IMR-90 (cell line): ENCODE results near the gene NRIP1. TPM values are rescaled to one million over a fixed set of nuclear protein-coding genes. Genes with fewer than 3 reads are reported as not detected.

ENCODE experiments used
- ATAC-seq: fragments of 200-7000 bp; cut with Tn5 transposase; 2 replicates; pipeline ENCODE4 v1.9.1; 2020; ENCODE audit warnings: low read depth, mild to moderate bottlenecking, moderate library complexity
- BruUV-seq: library from RNA; stranded (reverse); fragments of 400-500 nt; replicated peaks from 2 replicates; lab custom pipeline; 2021; lab: Mats Ljungman, UMichigan
- CTCF ChIA-PET: fragments of 300-600 bp; formaldehyde crosslinking; extraction: SDS; loops from one replicate; lab custom pipeline; 2021; ENCODE audit warnings: antibody characterized with exemption; lab: Yijun Ruan, JAX
- POLR2A ChIA-PET: fragments of 300-600 bp; sonication (Branson Sonifier 250); formaldehyde crosslinking; loops from one replicate; lab custom pipeline; 2022; ENCODE audit warnings: antibody characterized with exemption; ENCODE audit not compliant: unreplicated experiment; lab: Charles Lee
- DNase-seq: peaks from one replicate; pipeline ENCODE4 v3.0.0; 2013
- H2AFZ ChIP-seq: replicated peaks from 2 replicates; pipeline ENCODE3; 2013; ENCODE audit warnings: low read length, mild to moderate bottlenecking; ENCODE audit not compliant: poor library complexity
- H2AK5ac ChIP-seq: 2 replicates; pipeline ENCODE4 v1.6.1; 2013; ENCODE audit warnings: low read depth, low read length, inconsistent platforms
- H2AK9ac ChIP-seq: replicated peaks from 2 replicates; pipeline ENCODE3; 2013; ENCODE audit warnings: mild to moderate bottlenecking, low read depth, low read length, moderate library complexity; ENCODE audit not compliant: poor library complexity
- H2BK120ac ChIP-seq: 2 replicates; pipeline ENCODE4 v1.6.1; 2013; ENCODE audit warnings: low read depth, low read length, inconsistent platforms
- H2BK15ac ChIP-seq: 3 replicates; pipeline ENCODE4 v1.6.1; 2013; ENCODE audit warnings: low read depth, low read length, inconsistent platforms
- H2BK20ac ChIP-seq: 2 replicates; pipeline ENCODE4 v1.6.1; 2013; ENCODE audit warnings: low read depth, mild to moderate bottlenecking, inconsistent platforms, low read length, moderate library complexity
- H2BK5ac ChIP-seq: 2 replicates; pipeline ENCODE4 v1.6.1; 2013; ENCODE audit warnings: mild to moderate bottlenecking, low read depth, low read length, inconsistent platforms; ENCODE audit not compliant: poor library complexity, severe bottlenecking
- H3K14ac ChIP-seq: replicated peaks from 2 replicates; pipeline ENCODE4 v1.6.1; 2013; ENCODE audit warnings: low read depth, low read length, inconsistent platforms
- H3K18ac ChIP-seq: 2 replicates; pipeline ENCODE4 v1.6.1; 2013; ENCODE audit warnings: low read depth, low read length, control low read depth
- H3K23ac ChIP-seq: 2 replicates; pipeline ENCODE4 v1.6.1; 2013; ENCODE audit warnings: low read depth, low read length, inconsistent platforms
- H3K27ac ChIP-seq: 2 replicates; pipeline ENCODE4 v1.5.1; 2013; ENCODE audit warnings: mild to moderate bottlenecking, control low read depth, low read length; ENCODE audit not compliant: insufficient read depth
- H3K27me3 ChIP-seq: 2 replicates; pipeline ENCODE4 v1.6.1; 2013; ENCODE audit warnings: low read length; ENCODE audit not compliant: control insufficient read depth, insufficient read depth
- H3K36me3 ChIP-seq: 2 replicates; pipeline ENCODE4 v1.6.1; 2013; ENCODE audit warnings: low read length, mixed read lengths; ENCODE audit not compliant: control insufficient read depth, insufficient read depth
- H3K4ac ChIP-seq: 2 replicates; pipeline ENCODE4 v1.6.1; 2013; ENCODE audit warnings: low read depth, low read length, inconsistent platforms
- H3K4me1 ChIP-seq: 2 replicates; pipeline ENCODE4 v1.6.1; 2013; ENCODE audit warnings: low read length, mixed read lengths; ENCODE audit not compliant: control insufficient read depth, insufficient read depth
- H3K4me2 ChIP-seq: 2 replicates; pipeline ENCODE4 v1.6.1; 2013; ENCODE audit warnings: low read depth, mild to moderate bottlenecking, control low read depth, low read length, moderate library complexity
- H3K4me3 ChIP-seq: 2 replicates; pipeline ENCODE4 v1.5.1; 2013; ENCODE audit warnings: low read depth, mild to moderate bottlenecking, control low read depth, low read length, moderate library complexity; ENCODE audit not compliant: insufficient read depth
- H3K56ac ChIP-seq: 2 replicates; pipeline ENCODE4 v1.6.1; 2013; ENCODE audit warnings: low read length, inconsistent platforms; ENCODE audit not compliant: insufficient read depth; ENCODE audit errors: extremely low read depth
- H3K79me1 ChIP-seq, 2 experiments: 2 replicates each; pipeline ENCODE4 v1.6.1; 2013; ENCODE audit warnings: low read length in 2 of 2, inconsistent platforms in 1 of 2, low read depth in 1 of 2
- H3K9ac ChIP-seq: 2 replicates; pipeline ENCODE4 v1.6.1; 2013; ENCODE audit warnings: low read depth, low read length, control low read depth
- H3K9me1 ChIP-seq: 2 replicates; pipeline ENCODE4 v1.6.1; 2013; ENCODE audit warnings: low read length, inconsistent platforms; ENCODE audit not compliant: insufficient read depth
- H3K9me3 ChIP-seq: 2 replicates; pipeline ENCODE4 v1.6.1; 2013; ENCODE audit warnings: low read length; ENCODE audit not compliant: control insufficient read depth, insufficient read depth
- H4K20me1 ChIP-seq: 2 replicates; pipeline ENCODE4 v1.6.1; 2013; ENCODE audit warnings: low read length, inconsistent platforms; ENCODE audit not compliant: insufficient read depth
- H4K5ac ChIP-seq: 2 replicates; pipeline ENCODE4 v1.6.1; 2013; ENCODE audit warnings: mild to moderate bottlenecking, low read depth, low read length, control low read depth
- H4K8ac ChIP-seq, 2 experiments: 2 replicates each; pipeline ENCODE4 v1.6.1; 2013; ENCODE audit warnings: low read depth in 2 of 2, low read length in 2 of 2, control low read depth in 1 of 2, inconsistent platforms in 1 of 2
- H4K91ac ChIP-seq: 2 replicates; pipeline ENCODE4 v1.6.1; 2013; ENCODE audit warnings: low read depth, low read length, inconsistent platforms; ENCODE audit not compliant: insufficient read depth
- CHD1 ChIP-seq: IDR thresholded peaks from 2 replicates; pipeline ENCODE4 v1.6.1; 2012; ENCODE audit warnings: low read depth, low read length, improper control_type of control experiment
- RFX5 ChIP-seq: IDR thresholded peaks from 2 replicates; pipeline ENCODE4 v1.8.0; 2012; ENCODE audit warnings: low read depth, mild to moderate bottlenecking, low read length, moderate library complexity
- WGBS, 2 experiments: methylation state at CpG; one replicate each; pipeline versions ENCODE4 v1.1.5 to v1.1.7; 2013; ENCODE audit warnings: missing lambda C conversion rate in 2 of 2; ENCODE audit not compliant: insufficient read length in 1 of 2; ENCODE audit errors: extremely low coverage in 2 of 2; 5-methylcytosine and 5-hydroxymethylcytosine counted together
- dilution Hi-C: fragments of 300-500 bp; cut with HindIII; formaldehyde crosslinking; loops from one replicate; pipeline ENCODE4 v1.14.3; 2018; ENCODE audit warnings: low sequenced_read_pairs; ENCODE audit not compliant: unreplicated experiment
- in situ Hi-C: fragments of 300-500 bp; cut with MboI; formaldehyde crosslinking; loops from 3 replicates; pipeline ENCODE4 v1.14.3; 2019; ENCODE audit warnings: low sequenced_read_pairs, inconsistent platforms, mixed read lengths
- intact Hi-C: fragments of 100-400 bp; cut with micrococcal nuclease; formaldehyde crosslinking; loops from 2 replicates; pipeline ENCODE4 v1.10.0; 2022
- polyA plus RNA-seq, 3 experiments: library from polyadenylated mRNA; depleted of rRNA; stranded (reverse); fragments of >200 nt; gene quantifications; 2 replicates each; pipeline ENCODE4 v1.2.3, GENCODE V29; 2012; ENCODE audit warnings: low replicate concordance in 1 of 3
- total RNA-seq: library from RNA; depleted of rRNA; stranded (reverse); fragments of >200 nt; gene quantifications from 2 replicates; pipeline ENCODE4 v1.2.3, GENCODE V29; 2012

Gene NRIP1
- total and polyA plus RNA-seq, 2 of the 4 experiments (the other 2 are of a cell fraction), result 9.6 to 73.8 TPM

- TF ChIP-seq CHD1 (no peak), RFX5 (no peak)
- Histone ChIP-seq H3K4me2 (peak overlapping the region; percentile 64; the same call in 1 of the 2 replicates), H3K14ac (no peak overlapping the region; the same call in 1 of the 2 replicates), H3K9ac (0 out of 2 replicates have a peak overlapping the region, but pooled peaks have one; percentile 10), H3K4ac (no peak overlapping the region; the same call in 1 of the 2 replicates), H2BK15ac (no peak overlapping the region), H3K4me1 (peaks cover 29% of the 10 kb centered on the region), H3K18ac (peak overlapping the region; percentile 30; the same call in 1 of the 2 replicates), H2AK5ac (no peak overlapping the region), H3K79me1 (peaks cover 26 to 63% of the 10 kb centered on the region in 2 experiments), H2AK9ac (no peak overlapping the region), H2BK20ac (no peak overlapping the region), H4K8ac (no peak overlapping the region), H4K91ac (no peak overlapping the region), H3K27me3 (no peaks in the 10 kb centered on the region), H3K23ac (peak overlapping the region; percentile 39; the same call in 1 of the 2 replicates), H2BK120ac (peak overlapping the region; percentile 20), H3K36me3 (peaks cover 7% of the 10 kb centered on the region; the same call in 1 of the 2 replicates), H4K5ac (peak overlapping the region; percentile 19; the same call in 1 of the 2 replicates), H3K4me3 (no peak overlapping the region), H3K9me1 (peaks cover 20% of the 10 kb centered on the region), H2BK5ac (peak overlapping the region; percentile 83), H3K9me3 (no peaks in the 10 kb centered on the region), H2AFZ (no peak overlapping the region), H3K56ac (no peak overlapping the region), H3K27ac (no peak overlapping the region; the same call in 1 of the 2 replicates), H4K20me1 (0 out of 2 replicates have a peak, but pooled peaks cover 4% of the 10 kb centered on the region)
- in situ Hi-C loops, result no loop called here
- DNase-seq (peak; percentile 68), ATAC-seq (peak; percentile 67)
- POLR2A ChIA-PET, result no interaction called here
- dilution Hi-C loops, result no loop called here
- no TSS peak for BruUV-seq
- intact Hi-C loops, result no loop called here
- CTCF ChIA-PET, result no interaction called here
- no CpG with 5 or more reads among the region's 1 CpG for WGBS, 2 experiments
Observed at GRCh38 chr21:15000081-15000480, 64.7 kb downstream of the NRIP1 start.
